LHCN-M2 (cell line): Measurements from ENCODE around the gene SCAMP5. TPM values are rescaled to one million over a fixed set of nuclear protein-coding genes. Genes with fewer than 3 reads are reported as not detected.

ENCODE experiments used
- DNase-seq: peaks from one replicate; pipeline ENCODE4 v3.0.0-alpha.2; 2012; ENCODE audit warnings: low read depth
- total RNA-seq: library from RNA; depleted of rRNA; stranded (reverse); fragments of >200 nt; gene quantifications from 2 replicates; pipeline ENCODE4 v1.2.3, GENCODE V29; 2014; rRNA removed

Gene SCAMP5
- total RNA-seq, 1 experiment from 2014 or later, result 0.98 TPM

DNA sequence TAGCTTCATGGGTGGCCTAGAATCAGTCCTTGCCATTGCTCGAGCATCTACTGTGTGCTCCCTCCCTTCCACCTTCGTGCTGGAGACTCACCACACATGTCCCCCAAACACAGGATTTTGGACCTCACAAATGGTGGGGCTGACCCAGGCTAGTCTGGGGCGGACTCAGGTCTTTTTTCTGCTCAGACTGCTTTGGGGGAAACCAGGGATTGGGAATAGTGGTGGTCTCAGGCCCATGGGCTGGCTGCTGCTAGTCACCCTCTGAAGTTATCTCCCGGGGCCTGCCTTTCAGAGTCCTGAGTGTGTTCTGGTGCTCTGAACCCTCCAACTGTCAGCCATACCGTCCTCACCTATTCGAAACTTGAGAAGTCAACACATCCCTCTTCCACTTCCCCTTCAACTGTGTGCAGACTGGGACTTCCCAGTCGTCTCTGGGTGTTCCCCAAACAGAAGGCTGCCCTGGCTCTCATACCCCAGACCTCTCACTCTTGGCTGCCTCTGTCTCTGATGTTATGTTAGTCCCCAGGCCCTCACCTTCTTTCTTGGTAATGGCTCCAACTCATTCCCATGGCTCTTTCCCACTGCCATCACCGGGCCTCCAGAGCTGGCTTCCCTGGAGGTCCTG is 74.0 kb downstream of the SCAMP5 start:
- no peak for DNase-seq

DNA sequence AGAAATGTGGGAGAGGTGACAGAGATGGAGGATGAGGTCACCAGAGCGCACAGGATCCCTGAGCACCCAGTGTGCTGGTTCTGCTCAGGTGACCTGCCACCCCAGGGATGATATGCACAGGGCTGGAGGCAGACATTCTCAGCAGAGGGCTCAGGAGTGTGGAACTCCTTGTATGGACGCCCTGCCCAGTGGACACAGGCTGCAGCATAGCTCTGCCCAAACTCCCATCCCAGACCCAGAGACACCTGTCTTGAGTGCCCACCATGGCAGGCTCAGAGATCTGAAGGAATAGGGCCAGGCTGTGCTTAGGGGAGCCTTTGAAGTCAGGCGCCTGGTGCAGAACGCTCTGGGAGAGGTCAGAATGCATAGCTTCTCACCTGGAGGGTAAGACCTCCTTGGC is 75.3 kb downstream of the SCAMP5 start:
- no peak for DNase-seq

Other genes starting within 250 kb of the SCAMP5 start
- not detected in 2 replicates for gene CYP1A2, start 246.7 kb upstream of the SCAMP5 start, total RNA-seq
- gene CSK, start 213.5 kb upstream of the SCAMP5 start, total RNA-seq, result 22.2 and 28.8 TPM in 2 replicates
- gene LMAN1L, start 182.7 kb upstream of the SCAMP5 start, total RNA-seq, result 0.06 TPM in 1 of 2 replicates, not detected in the other
- gene CPLX3, start 168.9 kb upstream of the SCAMP5 start, total RNA-seq, result not detected in 2 replicates
- 31.5 and 36.4 TPM in 2 replicates for gene ULK3, start 152.4 kb upstream of the SCAMP5 start, total RNA-seq
- 29.2 and 40.0 TPM in 2 replicates for gene SCAMP2, start 122.2 kb upstream of the SCAMP5 start, total RNA-seq
- gene MPI, start 105.5 kb upstream of the SCAMP5 start, total RNA-seq, result 110 and 122 TPM in 2 replicates
- gene FAM219B, start 88.7 kb upstream of the SCAMP5 start, total RNA-seq, result 45.0 and 51.8 TPM in 2 replicates
- gene COX5A, start 57.5 kb upstream of the SCAMP5 start, total RNA-seq, result 97.5 and 109 TPM in 2 replicates
- 8.9 and 9.1 TPM in 2 replicates for gene RPP25, start 38.8 kb upstream of the SCAMP5 start, total RNA-seq
- gene PPCDC, start 28.0 kb downstream of the SCAMP5 start, total RNA-seq, result 21.1 and 22.8 TPM in 2 replicates
- 3.1 and 3.3 TPM in 2 replicates for gene C15orf39, start 206.3 kb downstream of the SCAMP5 start, total RNA-seq